Fibroblast of lung (primary cell): Measurements from ENCODE around the gene GALNT8. TPM values are rescaled to one million over a fixed set of nuclear protein-coding genes. Genes with fewer than 3 reads are reported as not detected.

Source experiments
- DNase-seq, 2 donors: peaks; one replicate each; pipeline versions ENCODE4 v3.0.0 to v3.0.0-alpha.2; 2010; ENCODE audit warnings: low read depth in 2 of 2
- H2AFZ ChIP-seq: 2 replicates; pipeline ENCODE4 v1.5.1; 2012; ENCODE audit warnings: low read length, control low read depth, inconsistent platforms
- H3K27ac ChIP-seq: 2 replicates; pipeline ENCODE4 v1.5.1; 2011; ENCODE audit warnings: low read length, control low read depth; ENCODE audit not compliant: insufficient read depth
- H3K27me3 ChIP-seq: 2 replicates; pipeline ENCODE4 v1.5.1; 2011; ENCODE audit warnings: mild to moderate bottlenecking, low read length; ENCODE audit not compliant: control insufficient read depth, insufficient read depth
- H3K36me3 ChIP-seq: 2 replicates; pipeline ENCODE4 v1.5.1; 2011; ENCODE audit warnings: low read length; ENCODE audit not compliant: control insufficient read depth, insufficient read depth
- H3K4me1 ChIP-seq: 2 replicates; pipeline ENCODE4 v1.5.1; 2011; ENCODE audit warnings: low read length; ENCODE audit not compliant: control insufficient read depth, insufficient read depth; ENCODE audit errors: extremely low read depth
- H3K4me2 ChIP-seq: 2 replicates; pipeline ENCODE4 v1.5.1; 2011; ENCODE audit warnings: low read length, control low read depth; ENCODE audit not compliant: insufficient read depth; ENCODE audit errors: extremely low read depth
- H3K4me3 ChIP-seq, 4 experiments: fragments of 200-600 bp in 1 of 4; sonication (generic) in 1 of 4; replicated peaks in 1 of 4; 2 replicates each; pipeline ENCODE4 v1.5.1; 2011 to 2016; ENCODE audit warnings: low read length in 4 of 4, low read depth in 3 of 4, mild to moderate bottlenecking in 3 of 4, control low read depth in 2 of 4, inconsistent platforms in 1 of 4, mixed read lengths in 1 of 4; ENCODE audit not compliant: insufficient read depth in 1 of 4; ENCODE audit errors: control extremely low read depth in 1 of 4
- H3K79me2 ChIP-seq: 2 replicates; pipeline ENCODE4 v1.5.1; 2012; ENCODE audit warnings: mild to moderate bottlenecking, low read length, inconsistent platforms; ENCODE audit not compliant: control insufficient read depth, insufficient read depth
- H3K9ac ChIP-seq: 2 replicates; pipeline ENCODE4 v1.5.1; 2011; ENCODE audit warnings: mild to moderate bottlenecking, low read length, control low read depth; ENCODE audit not compliant: insufficient read depth
- H3K9me3 ChIP-seq: 2 replicates; pipeline ENCODE4 v1.5.1; 2012; ENCODE audit warnings: low read depth, low read length; ENCODE audit not compliant: control insufficient read depth, insufficient read depth
- H4K20me1 ChIP-seq: 2 replicates; pipeline ENCODE4 v1.5.1; 2011; ENCODE audit warnings: low read length; ENCODE audit not compliant: control insufficient read depth, insufficient read depth; ENCODE audit errors: extremely low read depth
- CTCF ChIP-seq, 2 donors: IDR thresholded peaks in 1 of 2; conservative IDR thresholded peaks in 1 of 2; 1 replicate in 1 of 2; 2 replicates in 1 of 2; pipeline ENCODE4 v1.5.1; 2011 to 2012; ENCODE audit warnings: low read length in 2 of 2, control low read depth in 1 of 2, inconsistent platforms in 1 of 2, low read depth in 1 of 2, mild to moderate bottlenecking in 1 of 2
- EZH2 ChIP-seq: IDR thresholded peaks from 2 replicates; pipeline ENCODE4 v1.5.1; 2012; ENCODE audit warnings: low read length, control low read depth, mild to moderate bottlenecking; ENCODE audit errors: missing control alignments
- polyA plus RNA-seq, 2 donors: library from polyadenylated mRNA; depleted of rRNA in 1 of 2; stranded (reverse) in 1 of 2; unstranded in 1 of 2; fragments of >200 nt; gene quantifications; 2 replicates each; pipeline ENCODE4 v1.2.1, GENCODE V29; 2011 to 2012; ENCODE audit warnings: missing spikeins in 1 of 2
- total RNA-seq: library from RNA; depleted of rRNA; stranded (reverse); fragments of >200 nt; gene quantifications from 2 replicates; pipeline ENCODE4 v1.2.1, GENCODE V29; 2014

GALNT8 gene
- total and polyA plus RNA-seq, 2 donors (not counting 1 experiment from before 2014, with no cell fraction given), result under 0.01 TPM; not detected in 1

GRCh38 chr12:4707306-4707705, 12.9 kb upstream of the GALNT8 start:
- no peaks in the 10 kb centered on the region for H3K27me3 ChIP-seq
- no peak overlapping the region for H3K9ac ChIP-seq
- TF ChIP-seq CTCF (conservative IDR thresholded peaks at IDR 0.05 in 1 of 2, IDR thresholded peaks at IDR 0.05 in 1 of 2; ENCODE audit: low read depth in 1 of 2, low read length in 2 of 2) (no peak), EZH2 (no peak)
- no peaks in the 10 kb centered on the region for H3K36me3 ChIP-seq
- no peaks in the 10 kb centered on the region for H4K20me1 ChIP-seq
- no peak overlapping the region for H3K4me3 ChIP-seq
- no peak overlapping the region for H2AFZ ChIP-seq
- no peak for DNase-seq
- no peaks in the 10 kb centered on the region for H3K9me3 ChIP-seq
- H3K27ac ChIP-seq, result no peak overlapping the region
- H3K4me1 ChIP-seq, result no peaks in the 10 kb centered on the region
- no peaks in the 10 kb centered on the region for H3K79me2 ChIP-seq
- H3K4me2 ChIP-seq, result no peak overlapping the region

- H3K36me3 ChIP-seq, result no peaks in the 10 kb centered on the region
- TF ChIP-seq EZH2, result no peak
- TF ChIP-seq CTCF (conservative IDR thresholded peaks at IDR 0.05 in 1 of 2, IDR thresholded peaks at IDR 0.05 in 1 of 2; ENCODE audit: low read depth in 1 of 2, low read length in 2 of 2), result no peak
- no peaks in the 10 kb centered on the region for H4K20me1 ChIP-seq
- H3K9ac ChIP-seq, result no peak overlapping the region
- no peak overlapping the region for H3K27ac ChIP-seq
- H3K4me1 ChIP-seq, result no peaks in the 10 kb centered on the region
- no peak for DNase-seq
- H3K4me3 ChIP-seq, result no peak overlapping the region
- no peaks in the 10 kb centered on the region for H3K27me3 ChIP-seq
- H3K79me2 ChIP-seq, result no peaks in the 10 kb centered on the region
- no peaks in the 10 kb centered on the region for H3K9me3 ChIP-seq
- no peak overlapping the region for H2AFZ ChIP-seq
- H3K4me2 ChIP-seq, result no peak overlapping the region
Observed at GRCh38 chr12:4710113-4710512, 10.1 kb upstream of the GALNT8 start.

- Histone ChIP-seq H2AFZ (no peak overlapping the region), H3K79me2 (no peaks in the 10 kb centered on the region), H3K36me3 (no peaks in the 10 kb centered on the region), H3K4me1 (no peaks in the 10 kb centered on the region), H3K4me3 (no peak overlapping the region), H3K9ac (no peak overlapping the region), H3K9me3 (no peaks in the 10 kb centered on the region), H3K4me2 (no peak overlapping the region), H3K27ac (no peak overlapping the region), H4K20me1 (no peaks in the 10 kb centered on the region), H3K27me3 (no peaks in the 10 kb centered on the region)
- DNase-seq, result no peak
- no peak for TF ChIP-seq CTCF (conservative IDR thresholded peaks at IDR 0.05 in 1 of 2, IDR thresholded peaks at IDR 0.05 in 1 of 2; ENCODE audit: low read depth in 1 of 2, low read length in 2 of 2)
- TF ChIP-seq EZH2, result no peak
Observed at GRCh38 chr12:4714879-4715278, 5.3 kb upstream of the GALNT8 start.
